ENCODE results near the gene WDR59. TPM values are rescaled to one million over a fixed set of nuclear protein-coding genes. Genes with fewer than 3 reads are reported as not detected.
A peak's percentile ranks its signal among the peaks of the same experiment; 100 is the strongest.

The WDR59 gene
- total RNA-seq, 4 donors from 2014 or later: 26.0 to 59.4 (median 48.4) TPM

GRCh38 chr16:74903901-74904678 is 80.8 kb downstream of the WDR59 start:
- 97 to 98% methylated on average over 12 of the region's 12 CpGs for WGBS, 2 donors
- H3K4me3 ChIP-seq (ENCODE audit: low read depth, poor library complexity, severe bottlenecking): no peak overlapping the region
- TF ChIP-seq POLR2A (IDR thresholded peaks at IDR 0.05) (no peak), CTCF (IDR thresholded peaks at IDR 0.05) (no peak)
- intact Hi-C loops (cut with DNase I; ENCODE audit: low total_unique reads): no loop called here
- peak in 1 of 2 donors; percentile 40 for DNase-seq (ENCODE audit: low spot score in 2 of 2)

- TF ChIP-seq POLR2A (IDR thresholded peaks at IDR 0.05): no peak
- no peak for TF ChIP-seq CTCF (IDR thresholded peaks at IDR 0.05)
- intact Hi-C loops (cut with DNase I; ENCODE audit: low total_unique reads): no loop called here
- 92 to 98% methylated on average over 1 of the region's 1 CpG for WGBS, 2 donors
- no peak for DNase-seq (ENCODE audit: low spot score in 2 of 2)
- no peak overlapping the region for H3K4me3 ChIP-seq (ENCODE audit: low read depth, poor library complexity, severe bottlenecking)
These were observed 81.8 kb downstream of the WDR59 start for GRCh38 chr16:74903120-74903519.

- 85 to 92% methylated on average over 5 of the region's 5 CpGs for WGBS, 2 donors
- DNase-seq (ENCODE audit: low spot score in 2 of 2): no peak
- intact Hi-C loops (cut with DNase I; ENCODE audit: low total_unique reads): no loop called here
- no peak overlapping the region for H3K4me3 ChIP-seq (ENCODE audit: low read depth, poor library complexity, severe bottlenecking)
- TF ChIP-seq POLR2A (IDR thresholded peaks at IDR 0.05): no peak
- no peak for TF ChIP-seq CTCF (IDR thresholded peaks at IDR 0.05)
These were observed 82.8 kb downstream of the WDR59 start for GRCh38 chr16:74902161-74902560.

- WGBS, 2 donors: 91 to 97% methylated on average over 4 of the region's 4 CpGs
- no peak overlapping the region for H3K4me3 ChIP-seq (ENCODE audit: low read depth, poor library complexity, severe bottlenecking)
- DNase-seq (ENCODE audit: low spot score in 2 of 2): no peak
- TF ChIP-seq CTCF (IDR thresholded peaks at IDR 0.05) (no peak), POLR2A (IDR thresholded peaks at IDR 0.05) (no peak)
- intact Hi-C loops (cut with DNase I; ENCODE audit: low total_unique reads): no loop called here
These were observed 83.3 kb downstream of the WDR59 start for GRCh38 chr16:74901606-74902005.

- WGBS, 2 donors: 98% methylated on average over 4 of the region's 4 CpGs
- intact Hi-C loops (cut with DNase I; ENCODE audit: low total_unique reads): no loop called here
These were observed 85.1 kb downstream of the WDR59 start for GRCh38 chr16:74899816-74900215.

More at GRCh38 chr16:74899816-74900215, 85.1 kb downstream of the WDR59 start:
- no peak for TF ChIP-seq POLR2A (IDR thresholded peaks at IDR 0.05)
- TF ChIP-seq CTCF (IDR thresholded peaks at IDR 0.05): no peak
- no peak overlapping the region for H3K4me3 ChIP-seq (ENCODE audit: low read depth, poor library complexity, severe bottlenecking)
- no peak for DNase-seq (ENCODE audit: low spot score in 2 of 2)
